ENCODE data around the gene JARID2.
A peak's percentile ranks its signal among the peaks of the same experiment; 100 is the strongest.

Gene JARID2

GRCh38 chr6:15245361-15246216 is at the start of gene JARID2:
TSS of gene JARID2 (plus strand) at chr6:15246069. CDS start at chr6:15246540, 471 bp downstream.
- peak; percentile 95 for DNase-seq (ENCODE audit: low spot score)

- DNase-seq (ENCODE audit: low spot score) = no peak
Measured at GRCh38 chr6:15200087-15200486, 45.8 kb upstream of the JARID2 start.

GRCh38 chr6:15205321-15205720 is 40.5 kb upstream of the JARID2 start:
- DNase-seq (ENCODE audit: low spot score) = no peak

- no peak for DNase-seq (ENCODE audit: low spot score)
Measured at GRCh38 chr6:15206887-15207286, 39.0 kb upstream of the JARID2 start.

DNA sequence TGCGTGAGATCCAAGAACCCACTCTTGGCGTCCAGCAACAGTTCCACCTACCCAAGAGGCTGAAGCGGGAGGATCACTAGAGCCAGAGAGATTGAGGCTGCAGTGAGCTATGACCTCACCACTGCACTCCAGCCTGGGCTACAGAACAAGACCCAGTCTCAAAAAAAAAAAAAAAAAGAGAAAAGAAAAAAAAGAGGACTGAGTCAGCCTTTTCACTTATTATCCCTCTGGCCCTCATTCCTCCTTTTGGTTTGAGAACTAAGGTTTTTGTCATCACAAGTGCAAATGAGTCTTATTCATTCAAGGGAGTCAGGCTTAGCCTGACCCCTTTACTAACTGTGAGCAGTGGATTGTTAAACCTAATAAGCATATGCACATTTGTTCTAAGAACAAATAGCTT is 37.9 kb upstream of the JARID2 start:
- DNase-seq (ENCODE audit: low spot score) = no peak

DNA sequence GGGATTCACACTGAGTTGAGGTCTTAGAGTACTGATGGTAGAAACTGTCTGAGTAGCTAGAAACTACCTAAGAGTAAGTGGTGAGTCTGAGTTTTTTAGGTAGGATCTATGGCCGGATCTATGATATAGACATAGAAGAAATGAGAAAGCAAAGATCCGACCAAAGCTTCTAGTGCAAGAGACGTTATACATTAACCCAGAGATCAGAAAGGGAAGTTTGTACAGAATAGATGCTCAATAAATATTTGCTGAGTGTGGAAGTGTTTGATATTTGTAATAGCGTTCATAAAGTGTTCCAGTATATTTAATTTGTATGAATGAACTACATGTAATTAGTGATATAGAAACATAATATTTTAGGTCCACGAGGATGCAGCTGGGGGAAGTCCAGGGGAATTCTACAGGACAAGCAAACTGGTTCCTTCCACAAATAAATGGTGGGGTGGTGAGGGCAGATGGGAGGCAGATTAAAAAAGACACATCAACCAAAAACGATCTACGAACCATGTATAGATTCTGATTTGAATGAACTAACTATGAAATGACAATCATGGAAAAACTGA is 31.9 kb upstream of the JARID2 start:
- no peak for DNase-seq (ENCODE audit: low spot score)

GRCh38 chr6:15218401-15218800 is 27.5 kb upstream of the JARID2 start:
- no peak for DNase-seq (ENCODE audit: low spot score)

GRCh38 chr6:15220062-15220461 is 25.8 kb upstream of the JARID2 start:
- no peak for DNase-seq (ENCODE audit: low spot score)

DNA sequence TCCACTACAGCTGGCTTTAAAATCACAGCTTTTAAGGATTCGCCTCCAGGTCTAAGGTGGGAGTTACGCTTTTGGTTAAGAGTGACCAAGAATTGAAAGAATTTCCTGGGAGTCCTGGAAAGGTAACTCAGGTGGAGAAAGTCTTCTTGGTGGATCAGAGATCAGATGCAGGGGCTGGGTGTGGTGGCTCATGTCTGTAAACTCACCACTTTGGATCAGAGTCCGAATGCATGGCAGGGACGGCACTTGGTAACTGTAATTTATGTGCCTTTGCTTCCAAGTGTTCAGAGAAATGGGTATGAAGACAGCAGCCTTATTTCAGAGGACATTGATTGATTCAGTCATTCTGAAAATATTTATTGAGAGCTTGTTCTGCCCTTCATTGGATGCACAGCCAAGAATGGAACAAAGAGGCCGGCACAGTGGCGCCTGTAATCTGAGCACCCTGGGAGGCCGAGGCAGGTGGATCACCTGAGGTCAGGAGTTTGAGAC is 18.0 kb upstream of the JARID2 start:
- no peak for DNase-seq (ENCODE audit: low spot score)

GRCh38 chr6:15230827-15231226 is 15.0 kb upstream of the JARID2 start:
- no peak for DNase-seq (ENCODE audit: low spot score)

- DNase-seq (ENCODE audit: low spot score) = no peak
Measured at GRCh38 chr6:15232836-15233510, 12.9 kb upstream of the JARID2 start.

DNA sequence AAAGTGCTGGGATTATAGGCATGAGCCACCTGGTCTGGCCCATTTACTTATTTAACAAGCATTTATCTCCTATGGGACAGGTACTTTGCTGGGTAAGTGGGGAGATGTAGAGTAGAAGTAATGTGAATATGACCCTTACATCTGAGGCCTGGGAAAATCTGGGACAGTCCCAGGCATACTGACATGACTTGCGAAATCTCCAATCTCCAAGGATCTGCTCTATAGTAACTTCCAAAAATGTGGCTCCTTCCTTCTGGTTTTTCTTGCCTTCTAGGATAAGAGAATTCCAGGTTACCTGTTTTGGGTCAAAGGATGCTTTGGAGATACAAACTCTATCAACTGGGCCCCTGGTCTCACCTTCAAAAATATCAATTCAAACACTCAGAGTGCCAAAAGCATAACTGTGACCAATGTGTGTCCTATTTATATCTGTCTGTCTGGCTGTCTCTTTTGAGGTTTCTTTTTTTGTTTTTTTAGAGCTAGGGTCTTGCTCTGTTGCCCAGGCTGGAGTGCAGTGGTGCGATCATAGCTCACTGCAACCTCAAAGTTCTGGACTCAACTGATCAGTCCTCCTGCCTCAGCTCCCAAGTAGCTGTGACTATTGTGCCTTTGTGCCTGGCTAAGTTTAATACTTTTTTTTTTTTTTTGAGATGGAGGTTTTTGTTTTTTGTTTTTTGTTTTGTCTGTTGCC is 11.7 kb upstream of the JARID2 start:
- DNase-seq (ENCODE audit: low spot score) = no peak

GRCh38 chr6:15239616-15240364 is 6.1 kb upstream of the JARID2 start:
- no peak for DNase-seq (ENCODE audit: low spot score)

DNA sequence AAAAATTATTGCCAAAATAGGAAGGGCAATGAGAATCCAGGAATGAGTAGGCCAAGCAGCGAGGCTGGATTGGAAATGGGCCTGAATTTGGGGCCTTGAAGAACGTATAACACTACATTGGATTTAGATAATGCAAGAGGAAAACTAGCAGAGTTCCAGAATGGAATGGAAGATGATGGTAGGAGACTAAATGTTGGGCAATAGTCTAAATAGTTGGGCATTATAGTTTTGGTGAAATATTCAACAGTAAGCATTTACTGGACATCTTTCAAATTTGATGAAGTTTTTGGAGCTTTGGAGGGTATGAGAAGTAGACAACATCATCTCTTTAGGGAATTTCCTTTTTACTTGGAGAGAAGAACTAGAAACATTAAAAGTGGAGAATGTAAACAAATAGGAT is 3.4 kb upstream of the JARID2 start:
- DNase-seq (ENCODE audit: low spot score) = no peak

DNA sequence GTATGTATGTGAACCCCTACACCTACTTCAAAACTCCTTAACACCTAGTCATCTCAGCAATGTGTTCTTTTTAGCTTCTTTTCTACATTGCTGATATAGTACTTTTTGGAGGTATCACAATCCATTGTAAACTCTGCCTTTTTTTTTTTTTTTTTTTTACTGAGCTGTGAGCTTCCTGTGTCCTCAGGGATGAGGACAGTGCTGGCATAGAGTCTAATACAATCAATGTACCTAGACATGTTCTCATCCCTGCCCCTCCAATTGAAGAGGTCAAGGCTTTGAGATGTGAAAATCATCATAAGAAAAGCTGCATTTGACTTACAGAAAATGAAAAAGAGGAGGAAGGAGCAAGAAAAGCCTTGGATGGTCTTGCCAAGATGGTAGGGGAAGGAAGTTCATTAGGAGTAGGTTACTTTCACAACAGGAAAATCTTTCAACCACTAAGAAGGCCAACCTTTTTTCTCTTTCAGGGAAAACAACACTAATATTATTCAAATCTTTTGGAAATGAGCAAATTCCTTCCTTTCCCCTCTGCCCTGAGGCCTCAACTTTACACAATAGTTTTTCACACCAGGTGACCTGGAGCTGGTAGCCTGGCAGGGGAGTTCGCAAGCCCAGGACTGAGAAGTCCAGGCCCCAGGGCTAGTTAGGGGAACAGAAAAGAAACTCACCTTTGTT is 2.8 kb upstream of the JARID2 start:
- DNase-seq (ENCODE audit: low spot score) = no peak

GRCh38 chr6:15243910-15244619 is 1.8 kb upstream of the JARID2 start:
- no peak for DNase-seq (ENCODE audit: low spot score)

DNA sequence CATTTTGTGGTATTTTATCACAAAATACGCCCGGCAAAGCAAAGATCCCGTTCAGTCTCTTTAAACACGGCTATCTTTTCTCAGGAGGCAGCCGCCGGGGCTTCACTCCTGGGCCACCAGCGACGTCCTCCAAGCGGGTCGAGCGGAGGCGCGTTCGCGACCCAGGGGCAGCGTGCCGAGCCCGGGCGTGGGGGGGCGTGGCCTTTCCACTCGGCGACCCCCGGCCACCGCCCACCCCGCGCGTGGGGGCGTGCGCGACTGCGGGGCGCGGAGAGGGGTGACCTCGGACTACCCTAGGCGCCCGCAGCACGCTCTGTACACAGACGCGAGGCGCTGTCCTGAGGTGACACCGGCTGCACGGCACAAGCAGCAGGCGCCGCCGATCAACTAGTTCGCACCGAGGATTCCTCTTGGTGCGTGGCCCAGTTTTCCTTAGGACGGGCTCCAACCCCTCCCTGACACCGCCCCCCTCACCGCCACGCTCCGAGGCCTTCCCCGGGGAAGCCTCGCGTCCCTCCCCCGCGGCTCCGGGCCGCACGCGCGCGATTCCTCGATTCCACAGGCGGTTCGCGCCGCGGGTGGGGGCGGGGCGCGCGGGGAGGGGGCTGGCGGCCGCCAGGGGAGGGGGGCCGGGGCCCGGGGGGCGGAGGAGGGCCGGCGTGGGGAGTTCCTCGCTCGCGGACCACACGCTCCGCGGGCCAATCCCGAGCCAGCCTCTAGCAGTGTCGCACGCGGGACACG is 1.1 kb upstream of the JARID2 start:
- DNase-seq (ENCODE audit: low spot score) = peak; percentile 54

GRCh38 chr6:15246217-15246665 is 372 bp downstream of the JARID2 start:
- DNase-seq (ENCODE audit: low spot score) = no peak

DNA sequence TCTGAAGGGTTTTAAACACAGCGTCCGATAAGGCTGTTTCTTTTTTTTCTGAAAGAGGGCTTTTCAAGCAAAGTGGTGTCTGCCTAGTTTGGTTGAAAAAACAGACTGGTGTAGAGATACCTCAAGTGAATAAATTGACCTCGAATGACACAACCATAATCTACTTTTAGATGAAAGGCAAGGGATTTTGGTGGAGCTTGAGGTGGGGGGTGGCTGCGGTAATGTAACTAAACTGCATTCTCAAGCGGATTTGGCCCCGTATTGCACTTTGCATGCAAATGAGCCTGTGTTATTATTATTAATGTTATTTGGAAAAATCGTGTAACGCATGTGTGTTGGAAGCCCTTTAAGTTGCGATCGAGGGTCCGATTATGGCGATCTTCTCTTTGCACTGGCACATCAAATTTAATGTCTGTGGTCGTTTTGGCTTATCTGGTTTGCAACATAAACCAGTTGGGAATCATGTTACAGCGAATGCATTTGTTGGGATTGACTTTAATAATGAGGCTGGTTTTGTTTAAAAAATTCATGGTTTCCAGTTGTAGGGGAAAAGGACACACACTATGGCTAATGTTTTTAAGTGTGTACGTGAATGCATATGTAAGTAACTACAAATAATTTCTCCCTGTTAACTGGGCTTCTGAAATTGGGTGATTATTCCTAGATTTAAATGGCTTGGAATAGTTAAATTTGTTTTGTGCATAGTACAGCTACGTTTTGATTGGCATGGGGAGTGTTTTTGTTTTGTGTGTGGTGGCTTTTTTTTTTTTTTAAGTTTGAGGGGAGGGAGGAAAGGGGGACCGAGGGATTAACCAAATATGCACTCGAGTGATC is 1.0 kb downstream of the JARID2 start:
- peak; percentile 7 for DNase-seq (ENCODE audit: low spot score)

Measured in CD4-positive, alpha-beta T cell treated with Interleukin-6 at 100 ng/mL for 8 hours (primary cell).